Astrocyte (in vitro differentiated cells and primary cell): ENCODE results near the gene FHIT. TPM values are rescaled to one million over a fixed set of nuclear protein-coding genes. Genes with fewer than 3 reads are reported as not detected.

Source experiments
- DNase-seq: peaks from one replicate; pipeline ENCODE4 v3.0.0-alpha.2; 2010; ENCODE audit warnings: low read depth
- FAIRE-seq: peaks from 2 replicates; lab custom pipeline; 2011; peaks lifted over from hg19 to GRCh38; lab: Jason Lieb, UNC
- H2AFZ ChIP-seq: 2 replicates; pipeline ENCODE4 v1.6.0; 2012; ENCODE audit warnings: low read depth, low read length, inconsistent platforms
- H3K27ac ChIP-seq: 2 replicates; pipeline ENCODE4 v1.5.1; 2011; ENCODE audit warnings: low read depth, low read length, inconsistent platforms
- H3K27me3 ChIP-seq: 2 replicates; pipeline ENCODE4 v1.6.0; 2011; ENCODE audit warnings: low read length, inconsistent platforms; ENCODE audit not compliant: insufficient read depth
- H3K36me3 ChIP-seq: 2 replicates; pipeline ENCODE4 v1.5.1; 2011; ENCODE audit warnings: low read length, inconsistent platforms; ENCODE audit not compliant: insufficient read depth
- H3K4me1 ChIP-seq: 2 replicates; pipeline ENCODE4 v1.5.1; 2011; ENCODE audit warnings: low read length, inconsistent platforms; ENCODE audit not compliant: insufficient read depth
- H3K4me2 ChIP-seq: 2 replicates; pipeline ENCODE4 v1.6.0; 2012; ENCODE audit warnings: low read length, inconsistent platforms
- H3K4me3 ChIP-seq: 2 replicates; pipeline ENCODE4 v1.5.1; 2011; ENCODE audit warnings: low read depth, mild to moderate bottlenecking, low read length, inconsistent platforms; ENCODE audit not compliant: insufficient read depth
- H3K79me2 ChIP-seq: 2 replicates; pipeline ENCODE4 v1.6.0; 2012; ENCODE audit warnings: mild to moderate bottlenecking, low read length, inconsistent platforms; ENCODE audit not compliant: insufficient read depth
- H3K9ac ChIP-seq: 2 replicates; pipeline ENCODE4 v1.6.0; 2012; ENCODE audit warnings: mild to moderate bottlenecking, low read length, inconsistent platforms
- H3K9me3 ChIP-seq: 2 replicates; pipeline ENCODE4 v1.5.1; 2012; ENCODE audit warnings: low read depth, mild to moderate bottlenecking, low read length, inconsistent platforms; ENCODE audit not compliant: insufficient read depth
- H4K20me1 ChIP-seq: 2 replicates; pipeline ENCODE4 v1.6.0; 2012; ENCODE audit warnings: low read length, inconsistent platforms; ENCODE audit not compliant: insufficient read depth
- H3K27ac Mint-ChIP-seq: one replicate; pipeline ENCODE4 v1.8.0; 2021; ENCODE audit warnings: mild to moderate bottlenecking, mixed read lengths; ENCODE audit not compliant: unreplicated experiment
- H3K27me3 Mint-ChIP-seq: one replicate; pipeline ENCODE4 v1.8.0; 2021; ENCODE audit warnings: low read depth, mixed read lengths; ENCODE audit not compliant: unreplicated experiment
- H3K36me3 Mint-ChIP-seq: one replicate; pipeline ENCODE4 v1.8.0; 2021; ENCODE audit warnings: low read depth, mixed read lengths; ENCODE audit not compliant: unreplicated experiment
- H3K4me1 Mint-ChIP-seq: one replicate; pipeline ENCODE4 v1.8.0; 2021; ENCODE audit warnings: low read depth, mixed read lengths; ENCODE audit not compliant: unreplicated experiment
- H3K4me3 Mint-ChIP-seq: one replicate; pipeline ENCODE4 v1.8.0; 2021; ENCODE audit warnings: mild to moderate bottlenecking, moderate library complexity, mixed read lengths; ENCODE audit not compliant: unreplicated experiment
- H3K9me3 Mint-ChIP-seq: one replicate; pipeline ENCODE4 v1.8.0; 2021; ENCODE audit warnings: mild to moderate bottlenecking, mixed read lengths; ENCODE audit not compliant: unreplicated experiment
- CTCF ChIP-seq: IDR thresholded peaks from 2 replicates; pipeline ENCODE4 v1.5.1; 2011; ENCODE audit warnings: low read depth, mild to moderate bottlenecking, inconsistent platforms, low read length, moderate library complexity; ENCODE audit not compliant: insufficient read depth
- EZH2 ChIP-seq: IDR thresholded peaks from 2 replicates; pipeline ENCODE4 v1.6.1; 2012; ENCODE audit warnings: mild to moderate bottlenecking, low read length, inconsistent platforms; ENCODE audit not compliant: insufficient read depth
- total RNA-seq: library from RNA; stranded (reverse); gene quantifications from 2 replicates; pipeline ENCODE4 v1.2.1, GENCODE V29; 2021

Gene FHIT
- total RNA-seq, 1 donor from 2014 or later = 6.7 TPM

GRCh38 chr3:59734061-59734460 is 1517.2 kb downstream of the FHIT start:
- H3K79me2 ChIP-seq = no peaks in the 10 kb centered on the region
- H3K4me2 ChIP-seq = no peak overlapping the region
- H3K36me3 Mint-ChIP-seq = no peaks in the 10 kb centered on the region
- H2AFZ ChIP-seq = no peak overlapping the region
- H3K27ac ChIP-seq = no peak overlapping the region
- no peaks in the 10 kb centered on the region for H4K20me1 ChIP-seq
- peaks cover 19% of the 10 kb centered on the region for H3K27me3 Mint-ChIP-seq
- H3K9me3 ChIP-seq = no peaks in the 10 kb centered on the region
- no peaks in the 10 kb centered on the region for H3K27me3 ChIP-seq
- no peak overlapping the region for H3K27ac Mint-ChIP-seq
- no peak for TF ChIP-seq EZH2
- TF ChIP-seq CTCF = no peak
- peaks cover 3% of the 10 kb centered on the region for H3K9me3 Mint-ChIP-seq
- peaks cover 5% of the 10 kb centered on the region for H3K4me1 Mint-ChIP-seq
- H3K9ac ChIP-seq = no peak overlapping the region
- FAIRE-seq (no peak), DNase-seq (no peak)
- H3K36me3 ChIP-seq = no peaks in the 10 kb centered on the region
- H3K4me3 Mint-ChIP-seq = no peak overlapping the region
- H3K4me3 ChIP-seq = no peak overlapping the region
- no peaks in the 10 kb centered on the region for H3K4me1 ChIP-seq

GRCh38 chr3:59733041-59733809 is 1518.0 kb downstream of the FHIT start:
- H3K4me1 Mint-ChIP-seq = peaks cover 5% of the 10 kb centered on the region
- TF ChIP-seq CTCF = no peak
- no peak for TF ChIP-seq EZH2
- H3K27ac ChIP-seq = no peak overlapping the region
- no peaks in the 10 kb centered on the region for H3K27me3 ChIP-seq
- DNase-seq (no peak), FAIRE-seq (no peak)
- H4K20me1 ChIP-seq = no peaks in the 10 kb centered on the region
- no peak overlapping the region for H3K27ac Mint-ChIP-seq
- H3K4me1 ChIP-seq = no peaks in the 10 kb centered on the region
- H3K4me2 ChIP-seq = no peak overlapping the region
- H3K4me3 ChIP-seq = no peak overlapping the region
- H3K9me3 ChIP-seq = no peaks in the 10 kb centered on the region
- no peak overlapping the region for H3K4me3 Mint-ChIP-seq
- H3K9ac ChIP-seq = no peak overlapping the region
- no peaks in the 10 kb centered on the region for H3K36me3 Mint-ChIP-seq
- H3K36me3 ChIP-seq = no peaks in the 10 kb centered on the region
- no peak overlapping the region for H2AFZ ChIP-seq
- peaks cover 3% of the 10 kb centered on the region for H3K9me3 Mint-ChIP-seq
- H3K79me2 ChIP-seq = no peaks in the 10 kb centered on the region
- peaks cover 19% of the 10 kb centered on the region for H3K27me3 Mint-ChIP-seq

- no peaks in the 10 kb centered on the region for H4K20me1 ChIP-seq
- no peak overlapping the region for H2AFZ ChIP-seq
- DNase-seq (no peak), FAIRE-seq (no peak)
- Mint-ChIP-seq H3K27ac (no peak overlapping the region), H3K4me3 (no peak overlapping the region), H3K27me3 (peaks cover 19% of the 10 kb centered on the region), H3K9me3 (peaks cover 3% of the 10 kb centered on the region), H3K4me1 (peaks cover 5% of the 10 kb centered on the region), H3K36me3 (no peaks in the 10 kb centered on the region)
- H3K27me3 ChIP-seq = no peaks in the 10 kb centered on the region
- H3K4me2 ChIP-seq = no peak overlapping the region
- no peaks in the 10 kb centered on the region for H3K36me3 ChIP-seq
- H3K9me3 ChIP-seq = no peaks in the 10 kb centered on the region
- H3K27ac ChIP-seq = no peak overlapping the region
- H3K4me3 ChIP-seq = no peak overlapping the region
- TF ChIP-seq CTCF = no peak
- TF ChIP-seq EZH2 = no peak
- H3K79me2 ChIP-seq = no peaks in the 10 kb centered on the region
- H3K9ac ChIP-seq = no peak overlapping the region
- H3K4me1 ChIP-seq = no peaks in the 10 kb centered on the region
Observed at GRCh38 chr3:59731943-59732342, 1519.3 kb downstream of the FHIT start.
